Right forelimb (tissue), 1 donor: ENCODE measurements around the gene METRNL.
"Not testable (repeated sequence)": the region's sequence is repeated elsewhere in the genome, so short reads cannot be mapped to it uniquely, and the experiment has no call there.

Source experiments
- DNase-seq: peaks from one replicate; pipeline ENCODE4 v3.0.0-alpha.2; 2018

METRNL gene

GRCh38 chr17:83053021-83053681 is 26.3 kb upstream of the METRNL start:
- peak; percentile 40 for DNase-seq

GRCh38 chr17:83053739-83054451 is 25.5 kb upstream of the METRNL start:
- peak; percentile 48 for DNase-seq

GRCh38 chr17:83054518-83055125 is 24.8 kb upstream of the METRNL start:
- peak; percentile 17 for DNase-seq

GRCh38 chr17:83055176-83055575 is 24.2 kb upstream of the METRNL start:
- DNase-seq: not testable (repeated sequence)

- DNase-seq: peak; percentile 48
Measured at GRCh38 chr17:83055911-83056582, 23.4 kb upstream of the METRNL start.

GRCh38 chr17:83056583-83057396 is 22.6 kb upstream of the METRNL start:
- peak; percentile 42 for DNase-seq

- no peak for DNase-seq
Measured at GRCh38 chr17:83057397-83057761, 22.0 kb upstream of the METRNL start.

- DNase-seq: no peak
Measured at GRCh38 chr17:83057793-83058265, 21.6 kb upstream of the METRNL start.

- no peak for DNase-seq
Measured at GRCh38 chr17:83058266-83058798, 21.1 kb upstream of the METRNL start.

- no peak for DNase-seq
Measured at GRCh38 chr17:83061586-83061985, 17.8 kb upstream of the METRNL start.

- no peak for DNase-seq
Measured at GRCh38 chr17:83062011-83062817, 17.2 kb upstream of the METRNL start.

GRCh38 chr17:83062818-83063671 is 16.4 kb upstream of the METRNL start:
- peak; percentile 43 for DNase-seq

GRCh38 chr17:83064021-83064731 is 15.2 kb upstream of the METRNL start:
- DNase-seq: peak; percentile 28

- peak; percentile 30 for DNase-seq
Measured at GRCh38 chr17:83064732-83065659, 14.4 kb upstream of the METRNL start.

- peak; percentile 16 for DNase-seq
Measured at GRCh38 chr17:83065660-83066542, 13.5 kb upstream of the METRNL start.

- DNase-seq: not testable (repeated sequence)
Measured at GRCh38 chr17:83066543-83066890, 12.9 kb upstream of the METRNL start.

GRCh38 chr17:83067071-83067717 is 12.2 kb upstream of the METRNL start:
- peak; percentile 26 for DNase-seq
